Upper lobe of left lung (tissue), 4 donors: ENCODE results near the gene TBRG1.

Experiments
- POLR2A ChIP-seq, 4 donors: fragments of 450-650 bp; IDR thresholded peaks; one replicate each; pipeline ENCODE4 v1.5.1; 2016 to 2017; ENCODE audit warnings: antibody characterized with exemption in 4 of 4, mild to moderate bottlenecking in 2 of 4
- POLR2AphosphoS5 ChIP-seq, 2 donors: sonication (generic); formaldehyde crosslinking; IDR thresholded peaks; one replicate each; pipeline ENCODE4 v1.5.1; 2017; ENCODE audit warnings: antibody characterized with exemption in 2 of 2
- TF ChIP-seq, protein P1 (sequence below), 6 experiments: fragments of 450-650 bp in 4 of 6; fragments of 200-600 bp in 2 of 6; sonication (generic) in 2 of 6; IDR thresholded peaks; one replicate each; pipeline ENCODE4 v1.5.1; 2016 to 2019; ENCODE audit warnings: antibody characterized with exemption in 6 of 6

DNA sequence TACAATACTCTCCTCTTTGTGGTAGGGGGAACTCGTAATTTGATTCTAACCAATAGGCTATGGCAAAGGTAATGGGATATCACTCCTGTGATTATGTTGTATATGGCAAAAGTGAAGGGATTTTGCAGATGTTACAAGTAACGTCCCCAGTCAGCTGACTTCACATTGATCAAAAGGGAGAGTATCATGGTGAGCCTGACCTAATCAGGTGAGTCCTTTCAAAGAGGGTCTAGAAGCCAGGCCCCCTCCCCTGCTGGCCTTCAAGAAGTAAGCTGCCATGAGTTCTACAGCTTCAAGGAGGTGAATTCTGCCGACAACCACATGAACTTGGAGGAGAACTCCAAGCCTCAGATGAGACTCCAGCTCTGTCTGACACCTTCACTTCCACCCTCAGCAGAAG lies 20.0 kb downstream of the TBRG1 start:
- TF ChIP-seq, protein P1, sequence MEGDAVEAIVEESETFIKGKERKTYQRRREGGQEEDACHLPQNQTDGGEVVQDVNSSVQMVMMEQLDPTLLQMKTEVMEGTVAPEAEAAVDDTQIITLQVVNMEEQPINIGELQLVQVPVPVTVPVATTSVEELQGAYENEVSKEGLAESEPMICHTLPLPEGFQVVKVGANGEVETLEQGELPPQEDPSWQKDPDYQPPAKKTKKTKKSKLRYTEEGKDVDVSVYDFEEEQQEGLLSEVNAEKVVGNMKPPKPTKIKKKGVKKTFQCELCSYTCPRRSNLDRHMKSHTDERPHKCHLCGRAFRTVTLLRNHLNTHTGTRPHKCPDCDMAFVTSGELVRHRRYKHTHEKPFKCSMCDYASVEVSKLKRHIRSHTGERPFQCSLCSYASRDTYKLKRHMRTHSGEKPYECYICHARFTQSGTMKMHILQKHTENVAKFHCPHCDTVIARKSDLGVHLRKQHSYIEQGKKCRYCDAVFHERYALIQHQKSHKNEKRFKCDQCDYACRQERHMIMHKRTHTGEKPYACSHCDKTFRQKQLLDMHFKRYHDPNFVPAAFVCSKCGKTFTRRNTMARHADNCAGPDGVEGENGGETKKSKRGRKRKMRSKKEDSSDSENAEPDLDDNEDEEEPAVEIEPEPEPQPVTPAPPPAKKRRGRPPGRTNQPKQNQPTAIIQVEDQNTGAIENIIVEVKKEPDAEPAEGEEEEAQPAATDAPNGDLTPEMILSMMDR (IDR thresholded peaks at IDR 0.05), result no peak
- TF ChIP-seq POLR2A (IDR thresholded peaks at IDR 0.05), result no peak
- no peak for TF ChIP-seq POLR2AphosphoS5 (IDR thresholded peaks at IDR 0.05)
